GM19193 (cell line): ENCODE results near the gene CHD2.

Experiments
- POLR2A ChIP-seq: IDR thresholded peaks from 4 replicates; pipeline ENCODE4 v1.6.1; 2011; ENCODE audit not compliant: insufficient read depth, insufficient read length; ENCODE audit errors: extremely low read depth

CHD2 gene

DNA sequence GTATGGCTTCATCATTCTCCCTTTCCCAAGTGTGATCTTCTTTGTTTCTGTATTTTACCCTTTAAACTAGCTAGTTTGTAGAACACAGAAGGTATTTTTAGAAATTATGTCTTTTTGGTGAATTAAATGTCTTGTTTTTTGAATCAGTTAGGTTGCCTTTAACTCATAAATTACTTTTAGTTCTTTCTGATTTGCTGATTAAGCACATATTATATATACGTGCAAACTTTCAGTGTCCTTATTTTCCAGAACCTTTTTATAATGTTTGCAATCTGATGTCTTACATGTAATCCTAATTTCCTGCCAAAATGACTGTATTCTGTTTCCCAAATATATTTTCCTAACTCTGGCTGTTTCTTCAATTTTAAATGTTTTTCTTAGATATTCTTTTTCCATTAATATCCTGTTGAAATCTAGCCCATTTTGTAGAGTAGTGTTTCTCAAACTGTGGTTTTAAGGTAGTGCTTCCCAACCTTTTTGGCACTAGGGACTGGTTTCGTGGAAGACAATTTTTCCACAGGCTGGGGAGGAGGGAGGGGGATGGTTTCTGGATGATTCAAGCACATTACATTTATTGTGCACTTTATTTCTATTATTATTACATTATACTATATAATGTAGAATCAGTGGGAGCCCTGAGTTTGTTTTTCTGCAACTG is 51.8 kb downstream of the CHD2 start:
- no peak for TF ChIP-seq POLR2A

GRCh38 chr15:92952458-92952850 is 52.3 kb downstream of the CHD2 start:
- TF ChIP-seq POLR2A, result no peak

GRCh38 chr15:92953566-92953965 is 53.4 kb downstream of the CHD2 start:
- TF ChIP-seq POLR2A, result no peak

DNA sequence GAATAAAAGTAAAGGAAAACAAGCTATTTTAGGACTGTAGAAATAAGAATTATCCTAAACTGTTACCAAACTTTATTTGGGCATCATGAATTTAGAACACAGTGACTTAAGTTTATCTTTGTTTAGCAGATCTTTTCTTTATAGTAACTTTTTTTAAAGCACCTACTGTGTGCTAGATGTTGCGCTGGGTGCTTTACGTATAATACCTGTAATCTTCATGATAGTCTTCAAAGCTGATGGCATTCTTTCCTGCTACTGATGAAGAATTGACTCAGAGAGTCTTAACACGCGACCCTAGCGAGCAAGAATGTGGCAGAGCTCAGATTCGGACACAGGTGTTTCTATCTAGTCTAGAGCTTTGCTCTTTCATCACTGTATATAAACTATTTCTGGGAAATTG is 53.9 kb downstream of the CHD2 start:
- no peak for TF ChIP-seq POLR2A

GRCh38 chr15:92954578-92954977 is 54.5 kb downstream of the CHD2 start:
- TF ChIP-seq POLR2A, result no peak

DNA sequence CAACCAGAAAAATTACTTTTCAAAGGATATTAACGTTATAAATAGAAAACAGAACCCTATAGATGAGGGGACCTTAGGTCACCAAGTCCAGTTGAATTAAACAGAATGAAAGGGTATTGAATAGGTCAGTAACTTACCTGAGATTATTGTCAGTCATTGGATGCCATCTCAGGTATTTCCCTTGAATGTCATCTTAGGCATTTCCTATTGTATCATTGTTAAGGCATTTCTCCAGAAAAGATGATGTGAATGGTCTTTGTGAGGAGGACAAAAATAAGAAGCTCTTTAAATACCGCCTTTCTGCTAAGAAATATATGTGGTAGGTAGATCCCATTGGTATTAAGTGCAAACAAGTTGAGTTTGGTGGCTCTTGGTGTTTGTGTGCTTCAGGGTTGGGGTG is 55.6 kb downstream of the CHD2 start:
- no peak for TF ChIP-seq POLR2A

DNA sequence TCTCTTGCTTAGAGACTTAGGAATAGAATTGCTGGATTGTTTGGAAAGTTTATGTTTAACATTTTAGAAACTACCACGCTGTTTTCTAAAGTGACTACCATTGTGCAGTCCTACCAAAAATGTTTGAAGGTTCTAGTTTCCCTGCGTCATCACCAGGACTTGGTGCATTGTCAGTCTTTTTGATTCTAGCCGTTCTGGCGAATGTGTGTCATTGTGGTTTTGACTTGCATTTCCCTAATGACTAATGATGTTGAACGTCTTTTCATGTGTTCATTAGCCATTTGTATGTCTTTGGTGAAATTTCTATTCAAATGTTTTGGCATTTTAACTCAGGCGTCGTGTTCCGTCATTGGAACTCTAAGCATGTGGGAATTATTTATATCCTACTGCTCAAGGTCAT is 58.0 kb downstream of the CHD2 start:
- TF ChIP-seq POLR2A, result no peak

- no peak for TF ChIP-seq POLR2A
Measured at GRCh38 chr15:92959219-92959618, 59.1 kb downstream of the CHD2 start.

DNA sequence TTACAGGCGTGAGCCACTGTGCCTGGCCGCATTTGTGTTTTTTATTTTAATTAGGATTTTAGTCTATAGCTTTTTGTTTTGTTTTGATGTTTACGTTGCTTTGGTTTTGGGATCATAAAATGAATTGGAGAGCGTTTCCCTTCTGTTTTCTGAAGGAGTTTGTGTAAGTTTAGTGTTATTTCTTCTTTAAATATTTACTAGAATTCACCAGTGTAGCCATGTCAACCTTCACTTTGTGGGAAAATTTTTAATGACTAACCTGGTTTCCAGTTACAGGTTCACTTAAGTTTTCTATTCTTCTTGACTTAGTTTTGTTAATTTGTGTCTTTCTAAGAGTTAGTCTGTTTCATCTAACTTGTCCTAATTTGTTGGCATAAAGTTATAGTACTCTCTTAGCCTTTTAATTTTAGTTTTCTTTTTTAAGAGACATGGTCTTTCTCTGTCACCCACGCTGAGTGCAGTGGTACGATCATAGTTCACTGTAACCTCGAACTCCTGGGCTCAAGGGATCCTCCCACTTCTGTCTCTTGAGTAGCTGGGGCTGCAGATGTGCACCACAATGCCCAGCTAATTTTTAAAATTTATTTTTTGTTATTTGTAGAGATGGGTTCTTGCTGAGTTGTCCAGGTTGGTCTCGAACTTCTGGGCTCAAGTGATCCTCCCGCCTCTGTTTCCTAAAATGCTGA is 61.0 kb downstream of the CHD2 start:
- no peak for TF ChIP-seq POLR2A

- no peak for TF ChIP-seq POLR2A
Measured at GRCh38 chr15:92962914-92963313, 62.8 kb downstream of the CHD2 start.

GRCh38 chr15:92963794-92964193 is 63.7 kb downstream of the CHD2 start:
- no peak for TF ChIP-seq POLR2A

GRCh38 chr15:92968926-92969651 is 69.0 kb downstream of the CHD2 start:
- no peak for TF ChIP-seq POLR2A

- no peak for TF ChIP-seq POLR2A
Measured at GRCh38 chr15:92970656-92971055, 70.5 kb downstream of the CHD2 start.

GRCh38 chr15:92971081-92971480 is 71.0 kb downstream of the CHD2 start:
- no peak for TF ChIP-seq POLR2A

DNA sequence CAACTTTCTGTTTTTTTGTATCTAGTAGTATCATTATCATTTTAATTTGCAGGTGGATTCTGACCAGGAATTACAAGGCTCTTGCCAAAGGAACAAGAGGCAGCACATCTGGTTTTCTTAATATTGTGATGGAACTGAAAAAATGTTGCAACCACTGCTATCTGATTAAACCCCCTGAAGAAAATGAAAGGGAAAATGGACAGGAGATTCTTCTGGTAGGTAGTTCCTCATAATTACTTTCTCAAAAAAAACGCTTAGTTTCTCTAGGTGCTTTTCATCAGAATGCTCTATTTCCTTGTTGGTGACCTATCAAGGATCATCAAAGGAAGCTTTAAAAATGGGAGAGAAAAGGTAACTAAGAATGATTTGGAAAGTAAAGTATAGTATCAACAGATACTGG is 71.6 kb downstream of the CHD2 start:
- TF ChIP-seq POLR2A, result no peak

GRCh38 chr15:92974183-92974915 is 74.2 kb downstream of the CHD2 start:
- no peak for TF ChIP-seq POLR2A

DNA sequence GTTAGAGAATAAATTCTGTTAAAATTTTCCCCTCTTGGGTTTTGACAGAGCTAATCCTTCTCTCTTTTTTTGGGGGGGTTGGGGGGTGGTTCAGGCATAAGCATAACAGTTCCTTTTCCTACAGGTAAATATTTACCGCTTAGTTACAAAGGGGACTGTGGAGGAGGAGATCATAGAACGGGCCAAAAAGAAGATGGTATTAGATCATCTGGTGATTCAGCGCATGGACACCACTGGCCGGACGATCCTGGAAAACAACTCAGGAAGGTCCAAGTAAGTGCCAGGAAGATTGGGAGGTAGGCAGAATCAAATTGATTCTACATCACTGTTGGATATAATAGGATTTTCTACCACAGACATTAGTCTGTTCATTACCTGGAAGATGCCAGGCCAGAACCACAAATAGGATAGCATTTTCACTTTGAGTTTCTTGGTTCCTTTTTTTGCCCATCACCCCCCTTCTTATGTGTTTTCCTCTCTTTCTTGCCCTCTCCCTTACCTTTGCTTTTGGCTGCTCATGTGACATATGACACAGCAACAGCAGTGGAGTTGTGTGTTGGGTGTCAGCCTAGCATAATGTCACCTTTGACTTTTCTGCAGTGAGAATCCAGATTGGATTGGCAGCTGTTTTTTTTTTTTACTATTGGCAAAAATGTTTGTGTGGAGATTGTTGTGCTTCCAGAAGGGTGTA is 79.0 kb downstream of the CHD2 start:
- TF ChIP-seq POLR2A, result no peak
